ENCODE results near the gene OR8D4.

OR8D4 gene

GRCh38 chr11:123901867-123902266 is at the start of gene OR8D4:
TSS of gene OR8D4 (plus strand) at chr11:123902167. CDS start at chr11:123906432, 4,265 bp downstream.
- TF ChIP-seq GATA3 (IDR thresholded peaks at IDR 0.05; ENCODE audit: low read depth, low read length) (no peak), GATA2 (IDR thresholded peaks at IDR 0.05; ENCODE audit: low read depth, low read length) (no peak)

DNA sequence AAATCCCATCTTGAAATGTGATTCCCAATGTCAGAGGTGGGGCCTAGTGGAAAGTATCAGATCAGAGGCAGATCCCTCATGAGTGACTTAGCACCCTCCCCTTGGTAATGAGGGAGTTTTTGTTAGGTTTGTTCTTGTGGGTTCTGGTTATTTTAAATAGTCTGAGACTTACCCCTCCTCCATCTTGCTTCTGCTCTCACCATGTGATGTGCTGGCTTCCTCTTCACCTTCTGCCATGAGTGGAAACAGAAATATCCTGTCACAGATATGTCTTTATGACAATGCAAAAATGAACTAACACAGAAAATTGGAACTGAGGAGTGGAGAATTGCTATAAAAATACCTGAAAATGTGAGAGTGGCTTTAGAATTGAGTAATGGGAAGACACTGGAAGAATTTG is 49.6 kb upstream of the OR8D4 start:
- TF ChIP-seq GATA2 (IDR thresholded peaks at IDR 0.05; ENCODE audit: low read depth, low read length) (no peak), GATA3 (IDR thresholded peaks at IDR 0.05; ENCODE audit: low read depth, low read length) (no peak)

DNA sequence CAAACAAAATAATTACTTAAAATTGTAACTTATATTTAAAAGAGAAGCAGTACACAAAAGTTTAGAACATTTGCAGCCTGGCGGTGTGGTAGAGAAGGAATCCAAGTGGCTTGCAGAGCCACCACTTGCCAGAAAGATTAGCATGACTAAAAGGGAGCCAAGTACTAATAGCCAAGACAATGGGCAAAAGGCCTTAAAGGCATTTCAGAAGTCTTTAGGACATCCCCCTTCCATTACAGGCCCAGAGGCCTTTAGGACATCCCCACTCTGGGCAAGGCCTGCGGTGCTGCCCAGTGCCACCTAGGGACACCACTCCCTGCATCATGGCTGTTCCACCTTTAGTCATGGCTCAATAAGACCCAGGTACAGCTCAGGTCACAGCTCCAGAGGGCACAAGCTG is 48.9 kb upstream of the OR8D4 start:
- no peak for TF ChIP-seq GATA2 (IDR thresholded peaks at IDR 0.05; ENCODE audit: low read depth, low read length)
- TF ChIP-seq GATA3 (IDR thresholded peaks at IDR 0.05; ENCODE audit: low read depth, low read length), result no peak

DNA sequence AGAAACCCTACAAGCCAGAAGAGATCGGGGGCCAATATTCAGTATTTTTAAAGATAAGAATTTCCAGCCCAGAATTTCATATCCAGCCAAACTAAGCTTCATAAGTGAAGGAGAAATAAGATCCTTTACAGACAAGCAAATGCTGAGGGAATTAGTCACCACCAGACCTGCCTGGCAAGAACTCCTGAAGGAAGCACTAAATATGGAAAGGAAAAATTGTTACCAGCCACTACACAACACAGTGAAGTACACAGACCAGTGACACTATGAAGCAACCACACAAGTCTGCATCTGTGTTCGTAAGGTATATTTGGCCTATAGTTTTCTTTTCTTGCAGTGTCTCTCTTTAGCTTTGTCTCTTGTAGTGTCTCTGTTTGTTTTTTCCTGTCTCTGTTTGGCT is 45.5 kb upstream of the OR8D4 start:
- TF ChIP-seq GATA3 (IDR thresholded peaks at IDR 0.05; ENCODE audit: low read depth, low read length) (no peak), GATA2 (IDR thresholded peaks at IDR 0.05; ENCODE audit: low read depth, low read length) (no peak)

- no peak for TF ChIP-seq GATA3 (IDR thresholded peaks at IDR 0.05; ENCODE audit: low read depth, low read length)
Measured at GRCh38 chr11:123859731-123860130, 42.2 kb upstream of the OR8D4 start.

DNA sequence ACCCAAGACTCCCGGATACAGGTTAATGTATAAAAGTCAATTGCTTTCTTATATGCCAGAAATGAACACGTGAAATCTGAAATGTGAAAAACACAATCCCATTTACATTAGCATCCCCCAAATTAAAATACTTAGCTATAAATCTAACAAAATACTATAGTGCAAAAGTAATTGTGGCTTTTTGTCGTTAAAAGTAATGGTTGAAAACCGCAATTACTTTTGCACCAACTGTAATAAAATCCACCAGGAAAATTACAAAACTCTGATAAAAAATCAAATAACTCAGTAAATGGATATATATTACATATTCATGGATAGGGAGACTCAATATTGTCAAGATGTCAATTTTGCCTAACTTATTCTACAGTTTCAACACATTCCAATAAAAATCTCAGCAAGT is 21.1 kb upstream of the OR8D4 start:
- TF ChIP-seq GATA2 (IDR thresholded peaks at IDR 0.05; ENCODE audit: low read depth, low read length) (no peak), GATA3 (IDR thresholded peaks at IDR 0.05; ENCODE audit: low read depth, low read length) (no peak)

DNA sequence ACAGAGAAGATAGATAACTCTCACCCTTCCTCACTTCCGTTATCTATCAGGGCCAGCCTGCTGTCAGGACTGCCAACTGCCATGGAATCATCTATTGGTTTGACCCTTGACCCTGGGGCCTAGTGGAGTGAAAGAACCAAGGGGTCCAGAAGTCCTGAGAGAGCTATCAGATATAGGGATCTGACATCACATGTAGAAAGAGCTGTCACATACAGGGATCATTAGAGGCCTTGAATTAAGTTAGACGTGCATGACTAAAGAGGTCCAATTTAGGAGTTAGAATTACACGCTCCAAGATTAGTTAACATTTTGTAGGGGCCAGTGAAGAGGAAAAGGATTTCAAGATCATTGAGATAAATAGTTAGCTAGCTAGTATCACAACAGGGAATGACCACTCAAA is 16.4 kb upstream of the OR8D4 start, which contains the start of gene TMEM225:
Gene TMEM225, minus strand, starts transcription at position 101 of the 400 bp plus-strand sequence. CDS start 245 bp downstream, outside the sequence.
- TF ChIP-seq GATA3 (IDR thresholded peaks at IDR 0.05; ENCODE audit: low read depth, low read length), result no peak
- no peak for TF ChIP-seq GATA2 (IDR thresholded peaks at IDR 0.05; ENCODE audit: low read depth, low read length)

- TF ChIP-seq GATA2 (IDR thresholded peaks at IDR 0.05; ENCODE audit: low read depth, low read length), result no peak
- TF ChIP-seq GATA3 (IDR thresholded peaks at IDR 0.05; ENCODE audit: low read depth, low read length), result no peak
Measured at GRCh38 chr11:123892031-123892430, 9.9 kb upstream of the OR8D4 start.

GRCh38 chr11:123899792-123900191 is 2.2 kb upstream of the OR8D4 start:
- TF ChIP-seq GATA3 (IDR thresholded peaks at IDR 0.05; ENCODE audit: low read depth, low read length) (no peak), GATA2 (IDR thresholded peaks at IDR 0.05; ENCODE audit: low read depth, low read length) (no peak)

DNA sequence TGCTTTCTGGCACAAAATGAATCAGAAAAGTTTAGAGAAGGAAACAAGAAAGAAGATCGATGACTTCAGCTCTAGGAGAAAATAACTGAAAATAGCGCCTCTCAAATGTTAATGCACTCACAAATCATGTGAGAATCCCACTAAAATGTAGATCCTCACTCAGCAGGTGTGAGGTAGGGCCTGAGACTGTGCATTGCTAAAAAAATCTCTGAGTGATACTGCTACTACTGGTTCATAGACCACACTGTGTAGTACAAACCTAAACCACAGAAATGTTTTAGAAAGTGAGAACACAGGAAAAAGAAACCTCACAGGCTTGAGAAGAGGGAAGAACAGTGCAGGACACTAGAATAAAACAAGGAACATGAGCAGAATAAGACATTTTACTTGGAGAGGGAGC is 2.0 kb downstream of the OR8D4 start:
- TF ChIP-seq GATA2 (IDR thresholded peaks at IDR 0.05; ENCODE audit: low read depth, low read length) (no peak), GATA3 (IDR thresholded peaks at IDR 0.05; ENCODE audit: low read depth, low read length) (no peak)

DNA sequence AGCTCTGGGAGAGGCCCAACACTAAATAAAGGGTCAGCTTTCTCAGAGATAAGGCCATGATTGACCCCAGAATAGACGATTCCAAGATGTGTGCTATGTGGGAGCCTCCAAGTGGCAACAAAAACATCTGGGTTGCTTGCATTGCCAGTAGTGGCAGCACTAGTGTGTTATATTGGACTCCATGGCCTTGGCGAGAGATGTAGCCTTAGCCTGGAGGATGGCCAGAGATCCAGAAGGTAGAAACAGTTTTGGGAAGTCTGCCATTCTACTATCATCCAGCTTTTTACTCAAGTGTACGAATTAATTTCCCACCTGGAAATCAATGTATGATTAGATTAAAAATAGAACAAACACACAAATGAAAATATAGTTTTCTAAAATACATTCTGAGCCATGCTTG is 3.0 kb downstream of the OR8D4 start:
- no peak for TF ChIP-seq GATA2 (IDR thresholded peaks at IDR 0.05; ENCODE audit: low read depth, low read length)
- no peak for TF ChIP-seq GATA3 (IDR thresholded peaks at IDR 0.05; ENCODE audit: low read depth, low read length)

GRCh38 chr11:123905826-123906225 is 3.9 kb downstream of the OR8D4 start:
- no peak for TF ChIP-seq GATA2 (IDR thresholded peaks at IDR 0.05; ENCODE audit: low read depth, low read length)
- no peak for TF ChIP-seq GATA3 (IDR thresholded peaks at IDR 0.05; ENCODE audit: low read depth, low read length)

DNA sequence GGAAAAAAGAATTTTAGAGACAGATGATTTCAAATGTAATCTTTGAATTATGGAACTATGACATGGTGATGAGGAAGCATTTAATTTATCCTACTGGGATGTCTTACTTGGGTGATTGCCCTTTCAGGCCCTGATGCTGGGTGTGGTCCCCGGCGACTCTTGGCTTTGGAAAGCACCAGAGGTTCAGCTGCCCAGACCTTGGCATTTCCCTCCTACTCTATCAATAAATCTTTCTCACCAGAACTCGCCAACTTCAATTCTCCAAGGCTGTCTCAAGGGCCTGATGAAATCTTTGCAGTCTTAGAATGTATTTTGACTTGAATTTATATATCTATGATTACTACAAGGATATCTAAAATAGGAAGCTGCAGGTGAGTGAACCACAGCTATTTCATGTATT is 19.0 kb downstream of the OR8D4 start:
- TF ChIP-seq GATA3 (IDR thresholded peaks at IDR 0.05; ENCODE audit: low read depth, low read length) (no peak), GATA2 (IDR thresholded peaks at IDR 0.05; ENCODE audit: low read depth, low read length) (no peak)

GRCh38 chr11:123924027-123924426 is 22.1 kb downstream of the OR8D4 start:
- TF ChIP-seq GATA3 (IDR thresholded peaks at IDR 0.05; ENCODE audit: low read depth, low read length), result no peak
- no peak for TF ChIP-seq GATA2 (IDR thresholded peaks at IDR 0.05; ENCODE audit: low read depth, low read length)

DNA sequence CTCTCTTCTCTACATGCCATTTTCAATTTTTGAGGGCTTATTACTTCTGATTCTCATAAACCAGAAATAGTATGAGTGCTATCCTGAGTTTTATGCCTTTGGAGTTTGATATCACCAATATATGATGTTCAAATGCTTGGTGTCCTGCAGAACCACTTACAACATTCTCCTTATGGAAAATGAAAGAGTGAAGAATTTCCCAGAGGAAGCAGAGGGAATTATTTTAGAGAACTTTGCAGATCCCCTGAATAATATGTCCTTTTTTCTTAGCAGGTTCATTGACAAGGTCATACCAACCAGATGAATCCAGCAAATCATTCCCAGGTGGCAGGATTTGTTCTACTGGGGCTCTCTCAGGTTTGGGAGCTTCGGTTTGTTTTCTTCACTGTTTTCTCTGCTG is 37.4 kb downstream of the OR8D4 start, which contains the start of gene OR4D5:
Gene OR4D5, plus strand, starts transcription at position 301 of the 400 bp plus-strand sequence. Its CDS starts 0 bp downstream, at position 301.
- TF ChIP-seq GATA2 (IDR thresholded peaks at IDR 0.05; ENCODE audit: low read depth, low read length) (no peak), GATA3 (IDR thresholded peaks at IDR 0.05; ENCODE audit: low read depth, low read length) (no peak)

- TF ChIP-seq GATA3 (IDR thresholded peaks at IDR 0.05; ENCODE audit: low read depth, low read length), result no peak
- TF ChIP-seq GATA2 (IDR thresholded peaks at IDR 0.05; ENCODE audit: low read depth, low read length), result no peak
Measured at GRCh38 chr11:123942413-123942812, 40.4 kb downstream of the OR8D4 start.

Measured in SH-SY5Y (cell line).